ENCODE data around the gene LIMA1.

The LIMA1 gene

GRCh38 chr12:50271724-50272247, 11.5 kb downstream of the LIMA1 start:
- DNase-seq: no peak
- Mint-ChIP-seq H3K27ac (no peak overlapping the region), H3K4me1 (ENCODE audit: low read depth) (peaks cover 3% of the 10 kb centered on the region), H3K4me3 (no peak overlapping the region), H3K27me3 (no peaks in the 10 kb centered on the region), H3K9me3 (no peaks in the 10 kb centered on the region), H3K36me3 (ENCODE audit: low read depth) (no peaks in the 10 kb centered on the region)

GRCh38 chr12:50268482-50268881, 14.8 kb downstream of the LIMA1 start:
- H3K4me1 Mint-ChIP-seq (ENCODE audit: low read depth): no peaks in the 10 kb centered on the region

GRCh38 chr12:50265770-50266524, 17.4 kb downstream of the LIMA1 start:
- no peak for DNase-seq
- H3K4me3 Mint-ChIP-seq: no peak overlapping the region
- H3K27ac Mint-ChIP-seq: no peak overlapping the region
- no peaks in the 10 kb centered on the region for H3K36me3 Mint-ChIP-seq (ENCODE audit: low read depth)
- H3K9me3 Mint-ChIP-seq: no peaks in the 10 kb centered on the region
- no peaks in the 10 kb centered on the region for H3K4me1 Mint-ChIP-seq (ENCODE audit: low read depth)
- H3K27me3 Mint-ChIP-seq: no peaks in the 10 kb centered on the region

More at GRCh38 chr12:50268482-50268881, 14.8 kb downstream of the LIMA1 start:
- no peak for DNase-seq
- no peak overlapping the region for H3K27ac Mint-ChIP-seq
- no peak overlapping the region for H3K4me3 Mint-ChIP-seq
- no peaks in the 10 kb centered on the region for H3K36me3 Mint-ChIP-seq (ENCODE audit: low read depth)
- H3K27me3 Mint-ChIP-seq: no peaks in the 10 kb centered on the region
- no peaks in the 10 kb centered on the region for H3K9me3 Mint-ChIP-seq

GRCh38 chr12:50263832-50264231, 19.5 kb downstream of the LIMA1 start:
- Mint-ChIP-seq H3K9me3 (no peaks in the 10 kb centered on the region), H3K36me3 (ENCODE audit: low read depth) (no peaks in the 10 kb centered on the region), H3K27ac (no peak overlapping the region), H3K27me3 (no peaks in the 10 kb centered on the region), H3K4me1 (ENCODE audit: low read depth) (no peaks in the 10 kb centered on the region), H3K4me3 (no peak overlapping the region)
- DNase-seq: no peak

- Mint-ChIP-seq H3K27me3 (no peaks in the 10 kb centered on the region), H3K4me1 (ENCODE audit: low read depth) (no peaks in the 10 kb centered on the region), H3K4me3 (no peak overlapping the region), H3K9me3 (no peaks in the 10 kb centered on the region), H3K27ac (no peak overlapping the region), H3K36me3 (ENCODE audit: low read depth) (no peaks in the 10 kb centered on the region)
- no peak for DNase-seq
Observed at GRCh38 chr12:50261654-50262053, 21.7 kb downstream of the LIMA1 start.

GRCh38 chr12:50258167-50258551, 25.2 kb downstream of the LIMA1 start:
- H3K4me1 Mint-ChIP-seq (ENCODE audit: low read depth): peaks cover 22% of the 10 kb centered on the region
- H3K27ac Mint-ChIP-seq: no peak overlapping the region
- no peaks in the 10 kb centered on the region for H3K9me3 Mint-ChIP-seq
- H3K4me3 Mint-ChIP-seq: no peak overlapping the region
- no peaks in the 10 kb centered on the region for H3K36me3 Mint-ChIP-seq (ENCODE audit: low read depth)
- no peaks in the 10 kb centered on the region for H3K27me3 Mint-ChIP-seq
- DNase-seq: no peak

- no peak overlapping the region for H3K27ac Mint-ChIP-seq
- H3K9me3 Mint-ChIP-seq: no peaks in the 10 kb centered on the region
- H3K36me3 Mint-ChIP-seq (ENCODE audit: low read depth): no peaks in the 10 kb centered on the region
- DNase-seq: no peak
- H3K4me3 Mint-ChIP-seq: no peak overlapping the region
- H3K27me3 Mint-ChIP-seq: no peaks in the 10 kb centered on the region
- H3K4me1 Mint-ChIP-seq (ENCODE audit: low read depth): peaks cover 28% of the 10 kb centered on the region
Observed at GRCh38 chr12:50257236-50258166, 25.8 kb downstream of the LIMA1 start.

- DNase-seq: no peak
- Mint-ChIP-seq H3K27me3 (no peaks in the 10 kb centered on the region), H3K4me1 (ENCODE audit: low read depth) (peaks cover 34% of the 10 kb centered on the region), H3K9me3 (no peaks in the 10 kb centered on the region), H3K27ac (no peak overlapping the region), H3K4me3 (no peak overlapping the region), H3K36me3 (ENCODE audit: low read depth) (no peaks in the 10 kb centered on the region)
Observed at GRCh38 chr12:50256761-50257160, 26.6 kb downstream of the LIMA1 start.

GRCh38 chr12:50252977-50253602, 30.2 kb downstream of the LIMA1 start:
- Mint-ChIP-seq H3K4me3 (no peak overlapping the region), H3K4me1 (ENCODE audit: low read depth) (peaks cover 61% of the 10 kb centered on the region), H3K27me3 (no peaks in the 10 kb centered on the region), H3K27ac (peak overlapping the region; percentile 51), H3K9me3 (no peaks in the 10 kb centered on the region), H3K36me3 (ENCODE audit: low read depth) (peaks cover 5% of the 10 kb centered on the region)
- DNase-seq: no peak

- no peaks in the 10 kb centered on the region for H3K27me3 Mint-ChIP-seq
- peak overlapping the region; percentile 76 for H3K27ac Mint-ChIP-seq
- no peaks in the 10 kb centered on the region for H3K9me3 Mint-ChIP-seq
- no peak for DNase-seq
- H3K4me1 Mint-ChIP-seq (ENCODE audit: low read depth): peaks cover 69% of the 10 kb centered on the region
- peak overlapping the region; percentile 8 for H3K4me3 Mint-ChIP-seq
- H3K36me3 Mint-ChIP-seq (ENCODE audit: low read depth): peaks cover 8% of the 10 kb centered on the region
Observed at GRCh38 chr12:50251619-50252252, 31.6 kb downstream of the LIMA1 start.

- Mint-ChIP-seq H3K36me3 (ENCODE audit: low read depth) (peaks cover 12% of the 10 kb centered on the region), H3K27me3 (no peaks in the 10 kb centered on the region), H3K27ac (no peak overlapping the region), H3K4me3 (peak overlapping the region; percentile 41), H3K9me3 (no peaks in the 10 kb centered on the region), H3K4me1 (ENCODE audit: low read depth) (peaks cover 72% of the 10 kb centered on the region)
- DNase-seq: no peak
Observed at GRCh38 chr12:50249464-50250182, 33.7 kb downstream of the LIMA1 start.

- no peaks in the 10 kb centered on the region for H3K27me3 Mint-ChIP-seq
- peak overlapping the region; percentile 58 for H3K4me3 Mint-ChIP-seq
- H3K27ac Mint-ChIP-seq: peak overlapping the region; percentile 28
- H3K36me3 Mint-ChIP-seq (ENCODE audit: low read depth): peaks cover 12% of the 10 kb centered on the region
- no peak for DNase-seq
- peaks cover 65% of the 10 kb centered on the region for H3K4me1 Mint-ChIP-seq (ENCODE audit: low read depth)
- H3K9me3 Mint-ChIP-seq: no peaks in the 10 kb centered on the region
Observed at GRCh38 chr12:50248883-50249282, 34.4 kb downstream of the LIMA1 start.

GRCh38 chr12:50248411-50248810, 34.9 kb downstream of the LIMA1 start:
- DNase-seq: no peak
- H3K4me3 Mint-ChIP-seq: peak overlapping the region; percentile 58
- no peaks in the 10 kb centered on the region for H3K27me3 Mint-ChIP-seq
- peaks cover 12% of the 10 kb centered on the region for H3K36me3 Mint-ChIP-seq (ENCODE audit: low read depth)
- H3K27ac Mint-ChIP-seq: peak overlapping the region; percentile 28
- H3K9me3 Mint-ChIP-seq: no peaks in the 10 kb centered on the region
- peaks cover 62% of the 10 kb centered on the region for H3K4me1 Mint-ChIP-seq (ENCODE audit: low read depth)

All from activated T-cell treated with anti-CD3 and anti-CD28 coated beads, Interleukin-2, amount 50 U/mL, for 24 hours (primary cell).